Stimulated activated CD8-positive, alpha-beta memory T cell treated with anti-CD3 and anti-CD28 coated beads, Interleukin-15, amount 100 ng/mL, for 48 hours (primary cell): ENCODE measurements around the gene METTL27.
"Not testable (repeated sequence)": the region's sequence is repeated elsewhere in the genome, so short reads cannot be mapped to it uniquely, and the experiment has no call there.

Experiments
- DNase-seq, 2 donors: peaks; one replicate each; pipeline ENCODE4 v3.0.0-alpha.2; 2020; ENCODE audit warnings: low read depth in 2 of 2

The METTL27 gene

DNA sequence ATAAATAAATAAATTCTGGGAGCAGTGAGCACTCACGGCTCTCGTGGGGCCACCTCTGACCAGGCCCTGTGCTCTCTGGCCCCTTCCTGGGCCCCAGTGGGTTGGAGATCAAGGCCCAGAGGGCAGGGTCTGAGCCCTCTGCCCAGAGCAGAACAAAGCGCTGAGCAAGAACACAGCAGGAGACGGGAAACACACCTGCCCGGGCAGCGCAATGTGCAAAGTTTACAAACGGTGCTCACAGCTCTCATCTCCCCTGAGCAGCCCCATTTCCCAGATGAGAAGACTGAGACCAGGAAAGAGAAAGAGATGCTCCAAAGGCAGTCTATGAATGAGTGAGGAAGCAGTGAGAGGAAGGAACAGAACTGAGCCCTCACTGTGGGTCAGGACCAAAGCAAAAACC is 3.0 kb downstream of the METTL27 start:
- no peak for DNase-seq

DNA sequence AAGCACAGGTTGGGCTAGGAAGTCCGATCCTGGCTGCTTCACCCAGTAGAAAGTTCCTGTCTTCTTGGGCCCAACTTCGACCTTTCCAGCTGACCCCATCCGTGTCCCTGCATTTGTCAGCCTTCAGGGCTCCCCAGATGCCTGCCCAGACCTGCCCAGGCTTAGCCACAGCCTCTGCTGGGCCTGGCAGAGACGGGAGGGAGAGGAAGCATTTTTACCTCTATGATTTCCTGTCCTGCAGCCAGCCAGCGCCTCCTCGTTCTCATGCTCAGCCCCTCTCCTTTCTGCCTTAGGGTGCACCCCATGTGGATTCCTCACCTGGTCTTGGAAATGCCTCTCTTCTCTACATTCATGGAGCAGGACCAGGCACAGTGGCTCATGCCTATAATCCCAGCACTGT is 3.7 kb downstream of the METTL27 start:
- DNase-seq, result no peak

DNA sequence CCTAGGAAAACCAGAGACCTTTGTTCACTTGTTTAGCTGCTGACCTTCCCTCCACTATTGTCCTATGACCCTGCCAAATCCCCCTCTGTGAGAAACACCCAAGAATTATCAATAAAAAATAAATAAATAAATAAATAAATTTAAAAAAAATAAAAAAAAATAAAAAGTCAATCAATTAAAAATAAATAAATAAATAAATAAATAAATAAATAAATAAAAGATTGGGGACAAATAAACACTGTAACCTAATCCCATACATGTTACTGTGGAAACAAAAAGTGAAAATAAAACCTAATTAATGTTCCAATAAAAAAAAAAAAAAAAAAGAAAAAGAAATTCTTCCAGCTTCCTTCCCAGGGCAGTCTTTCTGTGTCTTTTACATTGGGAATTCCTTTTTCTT is 5.1 kb downstream of the METTL27 start:
- DNase-seq, result not testable (repeated sequence)

DNA sequence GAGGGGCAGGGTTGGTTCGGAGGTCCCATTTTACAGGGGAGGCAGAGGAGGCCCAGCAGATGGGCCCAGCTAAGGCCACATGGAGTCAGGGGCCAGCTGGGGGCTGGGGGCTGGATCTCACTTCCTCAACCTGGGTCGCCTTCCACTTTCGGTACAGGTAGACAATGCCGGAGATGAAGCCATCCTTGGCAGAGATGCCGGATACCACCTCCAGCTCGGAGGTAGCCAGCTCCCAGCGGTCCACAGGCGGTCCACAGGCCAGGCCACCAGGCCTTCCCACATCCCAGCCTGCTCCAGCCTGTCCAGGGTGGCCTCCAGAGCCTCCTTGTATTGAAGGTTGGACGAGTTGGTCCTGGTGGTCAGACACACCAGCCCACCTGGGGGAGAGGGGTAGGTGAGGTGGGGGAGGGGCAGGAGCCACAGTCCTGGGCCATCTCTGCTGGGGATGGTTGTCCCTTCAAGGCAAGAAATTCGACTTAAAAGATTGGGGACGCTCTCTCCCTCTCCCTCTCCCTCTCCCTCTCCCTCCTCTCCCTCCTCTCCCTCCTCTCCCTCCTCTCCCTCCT is 7.6 kb downstream of the METTL27 start:
- DNase-seq, result no peak

DNA sequence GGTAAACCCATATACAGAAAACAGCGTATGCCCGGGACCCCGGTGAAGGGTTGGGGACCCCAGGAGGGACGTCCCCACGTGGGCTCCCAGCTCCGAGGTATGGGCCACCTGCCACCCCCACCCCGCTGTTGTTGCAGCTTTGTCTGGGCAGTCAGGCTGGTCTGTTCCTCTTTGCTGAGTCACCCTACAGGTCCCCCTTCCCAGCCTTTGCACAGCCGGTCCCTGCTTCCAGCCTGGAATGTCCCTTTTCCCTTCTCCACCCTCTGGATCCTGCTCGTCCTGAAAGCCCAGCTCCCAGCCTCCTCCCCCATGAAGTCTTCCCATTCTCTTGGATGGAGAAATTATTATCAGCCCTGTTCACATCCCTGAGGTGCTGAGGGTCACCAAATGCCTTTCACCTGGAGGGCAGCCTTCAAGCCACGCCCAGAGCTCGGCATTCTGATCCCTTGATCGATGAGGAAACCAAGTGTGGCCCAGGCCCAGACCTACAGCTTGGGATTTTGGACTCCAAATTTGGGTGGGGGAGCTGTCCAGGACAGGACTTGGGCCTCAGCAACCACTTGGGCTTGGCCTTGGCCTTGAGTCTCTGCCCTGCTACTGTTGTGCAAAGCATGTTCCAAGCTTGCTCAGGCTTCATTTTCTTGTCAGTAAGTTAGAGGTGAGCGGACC is 8.9 kb downstream of the METTL27 start:
- DNase-seq, result no peak

DNA sequence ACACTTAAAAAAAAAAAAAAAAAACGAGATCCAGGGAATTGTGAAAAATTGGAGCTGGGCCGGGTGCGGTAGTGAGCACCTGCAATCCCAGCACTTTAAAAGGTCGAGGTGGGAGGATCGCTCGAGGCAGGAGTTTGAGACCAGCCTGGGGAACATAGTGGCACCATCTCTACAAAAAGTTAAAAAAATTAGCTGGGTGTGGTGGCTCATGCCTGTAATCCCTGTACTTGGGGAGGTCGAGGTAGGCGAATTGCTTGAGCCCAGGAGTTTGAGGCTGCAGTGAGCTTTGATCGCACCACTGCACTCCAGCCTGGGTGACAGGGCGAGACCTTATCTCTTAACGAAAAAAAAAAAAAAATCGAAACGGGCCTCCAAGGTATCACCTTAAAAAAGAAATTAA is 9.5 kb downstream of the METTL27 start:
- no peak for DNase-seq

DNA sequence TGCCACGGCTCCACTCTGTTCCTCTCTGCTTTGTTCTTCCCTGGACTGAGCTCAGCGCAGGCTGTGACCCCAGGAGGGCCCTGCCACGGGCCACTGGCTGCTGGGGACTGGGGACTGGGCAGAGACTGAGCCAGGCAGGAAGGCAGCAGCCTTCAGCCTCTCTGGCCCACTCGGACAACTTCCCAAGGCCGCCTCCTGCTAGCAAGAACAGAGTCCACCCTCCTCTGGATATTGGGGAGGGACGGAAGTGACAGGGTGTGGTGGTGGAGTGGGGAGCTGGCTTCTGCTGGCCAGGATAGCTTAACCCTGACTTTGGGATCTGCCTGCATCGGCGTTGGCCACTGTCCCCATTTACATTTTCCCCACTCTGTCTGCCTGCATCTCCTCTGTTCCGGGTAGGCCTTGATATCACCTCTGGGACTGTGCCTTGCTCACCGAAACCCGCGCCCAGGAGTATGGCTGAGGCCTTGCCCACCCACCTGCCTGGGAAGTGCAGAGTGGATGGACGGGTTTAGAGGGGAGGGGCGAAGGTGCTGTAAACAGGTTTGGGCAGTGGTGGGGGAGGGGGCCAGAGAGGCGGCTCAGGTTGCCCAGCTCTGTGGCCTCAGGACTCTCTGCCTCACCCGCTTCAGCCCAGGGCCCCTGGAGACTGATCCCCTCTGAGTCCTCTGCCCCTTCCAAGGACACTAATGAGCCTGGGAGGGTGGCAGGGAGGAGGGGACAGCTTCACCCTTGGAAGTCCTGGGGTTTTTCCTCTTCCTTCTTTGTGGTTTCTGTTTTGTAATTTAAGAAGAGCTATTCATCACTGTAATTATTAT is 10.3 kb downstream of the METTL27 start:
- no peak for DNase-seq

DNA sequence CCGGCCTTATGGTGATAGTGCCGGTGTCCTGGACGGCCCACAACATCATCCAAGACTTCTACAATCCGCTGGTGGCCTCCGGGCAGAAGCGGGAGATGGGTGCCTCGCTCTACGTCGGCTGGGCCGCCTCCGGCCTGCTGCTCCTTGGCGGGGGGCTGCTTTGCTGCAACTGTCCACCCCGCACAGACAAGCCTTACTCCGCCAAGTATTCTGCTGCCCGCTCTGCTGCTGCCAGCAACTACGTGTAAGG is 10.8 kb downstream of the METTL27 start:
- no peak for DNase-seq

DNA sequence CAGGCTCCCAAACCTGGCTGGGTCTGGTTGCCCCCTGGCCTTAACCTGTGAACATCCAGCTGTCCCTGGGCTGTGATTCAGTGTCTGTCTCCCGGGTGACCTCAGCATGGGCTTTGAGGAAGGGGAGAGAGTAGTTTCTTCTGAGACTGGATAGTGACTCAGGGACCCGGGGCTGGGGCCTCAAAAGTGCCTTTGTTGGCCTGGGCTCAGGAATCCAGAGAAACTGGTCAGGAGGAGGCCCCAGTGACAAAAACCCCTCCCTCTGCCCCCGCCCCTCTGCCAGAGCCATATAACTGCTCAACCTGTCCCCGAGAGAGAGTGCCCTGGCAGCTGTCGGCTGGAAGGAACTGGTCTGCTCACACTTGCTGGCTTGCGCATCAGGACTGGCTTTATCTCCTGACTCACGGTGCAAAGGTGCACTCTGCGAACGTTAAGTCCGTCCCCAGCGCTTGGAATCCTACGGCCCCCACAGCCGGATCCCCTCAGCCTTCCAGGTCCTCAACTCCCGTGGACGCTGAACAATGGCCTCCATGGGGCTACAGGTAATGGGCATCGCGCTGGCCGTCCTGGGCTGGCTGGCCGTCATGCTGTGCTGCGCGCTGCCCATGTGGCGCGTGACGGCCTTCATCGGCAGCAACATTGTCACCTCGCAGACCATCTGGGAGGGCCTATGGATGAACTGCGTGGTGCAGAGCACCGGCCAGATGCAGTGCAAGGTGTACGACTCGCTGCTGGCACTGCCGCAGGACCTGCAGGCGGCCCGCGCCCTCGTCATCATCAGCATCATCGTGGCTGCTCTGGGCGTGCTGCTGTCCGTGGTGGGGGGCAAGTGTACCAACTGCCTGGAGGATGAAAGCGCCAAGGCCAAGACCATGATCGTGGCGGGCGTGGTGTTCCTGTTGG is 11.4 kb downstream of the METTL27 start, which contains the start of gene CLDN4:
Gene CLDN4, plus strand, starts transcription at position 316 of the 903 bp plus-strand sequence. Its CDS starts 206 bp downstream, at position 522.
- no peak for DNase-seq

DNA sequence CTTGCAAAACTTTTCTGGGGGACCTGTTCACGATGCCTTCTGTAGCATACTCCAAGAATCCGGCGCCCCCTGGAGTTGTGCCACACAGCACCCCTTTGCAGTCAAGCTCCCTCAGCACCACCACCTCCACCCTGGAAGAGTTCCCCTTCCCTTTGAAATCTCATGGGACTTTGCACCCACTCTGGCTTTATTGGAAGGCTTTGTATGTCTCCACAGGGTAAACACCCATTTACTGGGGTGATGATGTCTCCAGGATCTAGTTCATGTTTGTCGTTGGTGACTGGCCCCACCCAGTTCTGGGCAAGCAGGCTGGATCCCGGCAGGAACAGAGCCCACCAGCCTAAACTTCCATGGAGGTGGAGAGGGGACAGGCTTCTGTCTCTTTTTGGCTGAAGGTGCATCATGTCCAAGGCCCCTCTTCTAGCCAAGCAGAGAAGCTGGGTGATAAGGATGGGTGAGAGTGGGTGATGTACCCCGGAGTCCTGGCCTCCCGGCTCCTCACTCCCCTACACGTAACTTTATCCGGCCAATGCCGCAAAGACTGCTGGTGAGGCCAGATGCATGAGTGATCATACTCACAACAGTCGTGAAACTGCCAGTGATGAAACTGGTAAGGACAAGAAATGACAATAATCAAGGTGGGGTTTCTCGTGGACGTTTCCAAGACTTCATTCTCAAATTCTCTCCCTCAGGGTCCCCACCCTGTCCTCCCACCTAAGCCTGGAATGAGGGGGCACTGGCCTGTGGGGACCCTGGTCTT is 12.2 kb downstream of the METTL27 start:
- DNase-seq, result no peak

DNA sequence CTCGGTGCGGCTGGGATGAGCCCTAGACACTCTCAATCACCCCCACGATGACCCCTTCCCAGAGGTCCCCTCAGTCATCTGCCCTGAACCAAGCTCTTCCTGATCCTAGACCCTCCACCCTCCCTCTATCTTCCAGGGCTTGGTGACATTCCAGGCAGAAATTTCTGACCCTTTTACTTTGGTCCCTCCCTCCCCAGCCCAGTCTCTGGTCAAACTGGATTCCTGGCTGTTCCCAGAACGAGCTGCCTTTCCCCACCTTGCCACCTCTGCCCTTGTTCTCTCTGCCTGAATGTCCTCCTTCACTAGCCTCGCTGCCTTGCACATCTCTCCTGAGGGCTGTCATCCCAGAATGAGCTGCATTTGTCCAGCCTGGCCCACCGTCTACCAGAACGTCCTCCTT is 12.8 kb downstream of the METTL27 start:
- DNase-seq, result no peak

DNA sequence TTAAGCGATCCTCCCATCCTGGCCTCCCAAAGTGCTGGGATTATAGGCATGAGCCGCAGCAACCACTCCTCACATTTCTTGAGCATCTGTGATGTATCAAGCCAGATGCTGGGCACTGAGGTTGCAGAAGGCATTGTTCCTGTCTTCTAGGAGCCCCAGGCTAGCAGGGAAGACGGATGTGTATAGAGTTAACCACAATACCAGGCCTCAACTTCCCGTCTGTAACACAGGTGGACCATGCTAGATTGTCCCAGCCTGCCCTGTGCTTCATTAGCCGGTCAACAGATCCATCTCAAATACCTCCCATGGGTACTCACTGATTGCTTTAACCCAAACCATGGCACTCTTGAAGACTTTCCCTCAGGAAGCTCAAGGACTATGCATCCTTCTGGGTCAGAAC is 13.3 kb downstream of the METTL27 start:
- DNase-seq, result no peak

DNA sequence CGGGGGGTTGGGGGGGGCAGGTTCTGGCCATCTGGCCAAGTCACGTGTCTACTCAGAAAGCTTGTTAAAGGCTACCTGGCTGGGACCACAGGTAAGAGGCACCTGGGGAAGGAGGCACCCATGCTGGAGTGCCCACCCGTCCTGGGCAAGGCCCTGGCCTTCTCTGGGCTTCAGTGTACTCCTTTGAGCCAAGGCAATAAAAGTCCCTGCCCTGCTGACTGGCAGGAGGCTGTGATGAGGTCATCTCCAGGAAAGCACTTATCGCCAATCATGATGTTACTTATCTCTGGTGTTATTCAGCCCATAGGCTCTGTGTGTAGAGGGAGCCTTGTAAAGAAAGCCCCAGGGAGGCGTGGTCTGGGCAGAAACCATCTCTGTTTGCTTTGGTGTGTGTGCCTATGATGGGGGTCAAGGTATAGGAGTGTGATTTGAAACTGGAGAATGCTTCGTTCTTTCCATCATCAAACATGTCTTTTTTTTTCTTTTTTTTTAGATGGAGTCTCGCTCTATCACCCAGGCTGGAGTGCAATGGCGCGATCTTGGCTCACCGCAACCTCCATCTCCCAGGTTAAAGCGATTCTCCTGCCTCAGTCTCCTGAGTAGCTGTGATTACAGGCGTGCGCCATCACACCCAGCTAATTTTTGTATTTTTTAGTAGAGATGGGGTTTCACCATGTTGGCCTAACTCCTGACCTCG is 14.1 kb downstream of the METTL27 start:
- no peak for DNase-seq

DNA sequence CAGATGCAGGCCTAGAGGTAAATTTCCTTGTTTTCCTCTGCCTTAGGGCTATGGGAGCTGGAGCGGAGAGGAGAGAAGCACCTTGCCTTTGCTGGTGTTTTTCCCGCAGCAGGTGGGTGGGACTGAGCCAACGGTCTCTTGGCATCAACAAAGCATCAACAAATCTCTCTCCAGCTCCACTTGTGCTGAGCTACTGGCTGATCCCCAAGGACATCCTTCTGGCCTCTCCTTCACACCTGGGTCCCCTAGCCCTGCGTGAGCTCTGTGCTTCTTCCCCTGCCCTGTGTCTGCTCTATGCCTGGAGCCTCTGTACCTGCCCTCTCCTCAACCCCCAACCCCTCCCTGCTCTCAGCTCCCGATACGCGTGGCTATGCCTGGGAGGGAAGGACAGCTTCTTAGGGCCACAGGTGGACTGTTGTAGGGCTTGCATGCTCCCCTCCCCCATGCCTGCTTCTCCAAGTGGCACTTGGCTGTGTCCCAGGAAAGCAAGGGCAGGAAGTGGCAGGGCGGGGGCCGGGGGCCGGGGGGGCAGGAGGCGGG is 14.7 kb downstream of the METTL27 start:
- DNase-seq, result no peak

DNA sequence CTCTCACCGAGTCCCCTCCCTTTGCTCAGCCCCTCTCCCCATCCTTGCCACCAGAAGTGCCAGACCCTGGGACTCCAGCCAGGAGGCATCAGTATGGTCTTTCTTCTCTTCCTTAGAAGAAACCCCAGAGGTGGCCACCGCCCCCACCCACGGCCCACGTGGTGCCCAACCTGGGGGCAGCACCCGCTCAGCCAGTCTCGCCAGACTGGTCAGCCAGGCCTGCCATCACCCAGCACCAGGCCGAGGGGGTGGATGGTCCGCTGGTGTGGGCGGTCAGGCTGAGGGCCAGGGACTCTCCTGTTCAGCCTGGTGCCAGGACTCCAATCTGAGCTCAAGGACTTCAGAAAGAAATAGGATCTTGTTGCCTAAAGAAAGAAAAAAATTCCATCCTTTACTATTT is 17.3 kb downstream of the METTL27 start:
- DNase-seq, result no peak

DNA sequence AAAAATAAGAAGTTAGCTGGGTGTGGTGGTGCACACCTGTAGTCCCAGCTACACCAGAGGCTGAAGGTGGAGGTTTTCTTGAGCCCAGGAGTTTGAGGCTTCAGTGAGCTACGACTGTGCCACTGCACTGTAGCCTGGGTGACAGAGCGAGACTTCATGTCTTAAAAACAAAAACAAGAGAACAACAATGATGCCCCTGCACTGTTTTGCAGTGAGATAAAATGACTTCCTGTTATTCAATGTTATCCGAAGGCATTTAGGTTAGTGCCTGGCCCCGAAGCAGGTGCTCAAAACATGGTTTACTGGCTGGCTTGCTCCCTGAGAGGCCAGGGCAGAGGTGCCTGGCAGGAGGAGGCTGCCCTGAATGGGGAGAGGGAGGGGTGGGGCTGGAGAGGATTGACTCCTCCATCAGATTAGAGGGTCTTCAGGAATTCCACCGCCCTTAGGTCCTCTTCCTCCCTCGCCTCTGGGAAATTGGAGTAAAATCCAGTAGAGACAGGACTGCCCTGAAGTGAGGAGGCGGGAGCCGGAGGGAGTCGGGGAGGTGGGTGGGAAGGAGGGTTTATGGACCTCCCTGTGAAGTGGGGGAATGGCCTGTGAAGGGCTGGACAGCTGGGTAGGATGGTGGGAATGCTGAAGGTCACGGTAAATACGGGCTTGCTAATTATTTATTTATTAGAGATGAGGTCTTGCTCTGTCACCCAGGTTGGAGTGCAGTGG is 18.3 kb downstream of the METTL27 start:
- DNase-seq, result no peak

DNA sequence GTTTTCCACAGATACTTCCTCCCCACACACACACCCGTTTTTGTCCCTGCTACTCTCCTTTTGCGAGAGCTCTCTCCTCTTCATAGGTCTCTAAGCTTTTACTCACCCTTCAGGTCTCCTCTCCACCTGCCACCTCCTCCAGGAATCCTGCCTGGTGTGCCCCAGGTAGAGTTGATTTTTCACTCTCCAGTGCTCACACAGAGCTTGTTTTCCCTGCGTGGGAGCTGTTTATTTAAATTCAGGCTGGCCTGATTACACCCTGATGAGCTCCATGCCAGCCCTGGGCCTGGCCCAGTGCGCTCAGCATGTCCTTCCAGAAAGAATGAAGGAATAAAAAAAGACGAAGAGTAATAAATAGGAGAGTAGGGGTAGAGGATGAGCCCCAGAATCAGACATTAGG is 19.1 kb downstream of the METTL27 start:
- DNase-seq, result no peak

DNA sequence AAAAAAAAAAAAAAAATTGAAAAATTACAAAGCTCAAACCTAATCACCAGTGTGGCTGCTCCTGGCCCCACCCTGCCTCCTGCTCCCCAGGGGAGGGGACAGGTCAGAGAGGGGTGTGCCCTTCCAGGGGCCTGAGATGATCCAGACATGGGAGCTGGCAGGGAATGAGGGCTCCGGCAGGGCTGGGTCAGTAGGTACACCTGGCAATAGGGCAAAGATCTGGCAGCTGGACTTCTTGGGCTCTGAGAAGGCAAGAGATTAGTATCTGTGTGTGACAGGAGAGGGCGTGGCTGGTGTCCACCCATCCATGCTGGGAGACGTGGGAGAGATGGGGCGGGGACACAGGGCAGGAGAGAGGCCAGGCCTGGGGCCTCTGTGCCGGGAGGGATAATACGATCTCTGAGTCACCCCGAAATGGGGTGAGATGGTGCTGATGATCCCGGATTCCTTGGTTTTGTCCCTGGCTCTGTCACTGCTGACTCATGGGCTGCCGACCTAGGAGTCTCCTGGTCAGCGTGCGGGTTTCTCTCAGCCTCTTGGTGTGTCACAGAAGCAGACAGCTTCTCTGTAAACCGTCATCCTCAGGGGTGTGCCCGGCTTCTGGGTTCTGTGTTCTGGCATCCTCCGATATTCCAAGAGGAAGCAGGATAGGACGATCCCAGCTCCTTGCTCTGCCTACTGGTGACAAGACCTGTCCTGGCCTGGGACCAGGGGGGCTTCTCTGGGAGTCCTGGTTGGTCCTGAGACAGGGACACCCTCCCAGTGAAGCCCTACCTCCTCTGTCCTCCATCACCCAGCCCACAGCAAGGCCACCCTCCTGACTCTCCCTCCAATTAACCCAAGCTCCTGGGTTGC is 19.8 kb downstream of the METTL27 start:
- DNase-seq, result no peak
